VCaP (cell line): Measurements from ENCODE around the gene TPM3.

Experiments
- H3K27ac ChIP-seq: fragments of 450-650 bp; 2 replicates; pipeline ENCODE4 v1.5.1; 2017
- CTCF ChIP-seq: fragments of 450-650 bp; conservative IDR thresholded peaks from 2 replicates; pipeline ENCODE4 v1.5.1; 2017; ENCODE audit warnings: mild to moderate bottlenecking, moderate library complexity

TPM3 gene

GRCh38 chr1:154176337-154176736, 15.6 kb downstream of the TPM3 start:
- no peak for TF ChIP-seq CTCF

GRCh38 chr1:154174654-154175053, 17.2 kb downstream of the TPM3 start:
- no peak overlapping the region for H3K27ac ChIP-seq
- no peak for TF ChIP-seq CTCF

More at GRCh38 chr1:154176337-154176736, 15.6 kb downstream of the TPM3 start:
- H3K27ac ChIP-seq, result no peak overlapping the region

- no peak for TF ChIP-seq CTCF
- no peak overlapping the region for H3K27ac ChIP-seq
Observed at GRCh38 chr1:154171880-154172279, 20.0 kb downstream of the TPM3 start.

- H3K27ac ChIP-seq, result no peak overlapping the region
- no peak for TF ChIP-seq CTCF
Observed at GRCh38 chr1:154171223-154171583, 20.7 kb downstream of the TPM3 start.

- TF ChIP-seq CTCF, result no peak
- H3K27ac ChIP-seq, result no peak overlapping the region
Observed at GRCh38 chr1:154170547-154171222, 21.2 kb downstream of the TPM3 start.

- no peak for TF ChIP-seq CTCF
- no peak overlapping the region for H3K27ac ChIP-seq
Observed at GRCh38 chr1:154167461-154167860, 24.4 kb downstream of the TPM3 start.

- no peak for TF ChIP-seq CTCF
Observed at GRCh38 chr1:154166207-154166606, 25.7 kb downstream of the TPM3 start.

More at GRCh38 chr1:154166207-154166606, 25.7 kb downstream of the TPM3 start:
- H3K27ac ChIP-seq, result no peak overlapping the region
